GM19328 (cell line): ENCODE measurements around the gene RAB36.

ENCODE experiments used
- ATAC-seq: cut with Tn5 transposase; IDR thresholded peaks from one replicate; pipeline ENCODE4 v1.9.1; 2021; ENCODE audit warnings: mild to moderate bottlenecking, moderate library complexity; ENCODE audit not compliant: unreplicated experiment

Gene RAB36

DNA sequence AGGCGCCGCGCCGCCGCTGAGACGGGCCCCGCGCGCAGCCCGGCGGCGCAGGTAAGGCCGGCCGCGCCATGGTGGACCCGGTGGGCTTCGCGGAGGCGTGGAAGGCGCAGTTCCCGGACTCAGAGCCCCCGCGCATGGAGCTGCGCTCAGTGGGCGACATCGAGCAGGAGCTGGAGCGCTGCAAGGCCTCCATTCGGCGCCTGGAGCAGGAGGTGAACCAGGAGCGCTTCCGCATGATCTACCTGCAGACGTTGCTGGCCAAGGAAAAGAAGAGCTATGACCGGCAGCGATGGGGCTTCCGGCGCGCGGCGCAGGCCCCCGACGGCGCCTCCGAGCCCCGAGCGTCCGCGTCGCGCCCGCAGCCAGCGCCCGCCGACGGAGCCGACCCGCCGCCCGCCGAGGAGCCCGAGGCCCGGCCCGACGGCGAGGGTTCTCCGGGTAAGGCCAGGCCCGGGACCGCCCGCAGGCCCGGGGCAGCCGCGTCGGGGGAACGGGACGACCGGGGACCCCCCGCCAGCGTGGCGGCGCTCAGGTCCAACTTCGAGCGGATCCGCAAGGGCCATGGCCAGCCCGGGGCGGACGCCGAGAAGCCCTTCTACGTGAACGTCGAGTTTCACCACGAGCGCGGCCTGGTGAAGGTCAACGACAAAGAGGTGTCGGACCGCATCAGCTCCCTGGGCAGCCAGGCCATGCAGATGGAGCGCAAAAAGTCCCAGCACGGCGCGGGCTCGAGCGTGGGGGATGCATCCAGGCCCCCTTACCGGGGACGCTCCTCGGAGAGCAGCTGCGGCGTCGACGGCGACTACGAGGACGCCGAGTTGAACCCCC is 35.8 kb downstream of the RAB36 start:
- ATAC-seq = no peak

DNA sequence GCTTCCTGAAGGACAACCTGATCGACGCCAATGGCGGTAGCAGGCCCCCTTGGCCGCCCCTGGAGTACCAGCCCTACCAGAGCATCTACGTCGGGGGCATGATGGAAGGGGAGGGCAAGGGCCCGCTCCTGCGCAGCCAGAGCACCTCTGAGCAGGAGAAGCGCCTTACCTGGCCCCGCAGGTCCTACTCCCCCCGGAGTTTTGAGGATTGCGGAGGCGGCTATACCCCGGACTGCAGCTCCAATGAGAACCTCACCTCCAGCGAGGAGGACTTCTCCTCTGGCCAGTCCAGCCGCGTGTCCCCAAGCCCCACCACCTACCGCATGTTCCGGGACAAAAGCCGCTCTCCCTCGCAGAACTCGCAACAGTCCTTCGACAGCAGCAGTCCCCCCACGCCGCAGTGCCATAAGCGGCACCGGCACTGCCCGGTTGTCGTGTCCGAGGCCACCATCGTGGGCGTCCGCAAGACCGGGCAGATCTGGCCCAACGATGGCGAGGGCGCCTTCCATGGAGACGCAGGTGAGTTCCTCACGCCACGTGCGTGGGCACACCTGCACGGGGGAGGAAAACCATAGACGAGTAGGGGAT is 36.5 kb downstream of the RAB36 start:
- no peak for ATAC-seq

GRCh38 chr22:23182309-23183060 is 37.2 kb downstream of the RAB36 start:
- ATAC-seq = no peak

DNA sequence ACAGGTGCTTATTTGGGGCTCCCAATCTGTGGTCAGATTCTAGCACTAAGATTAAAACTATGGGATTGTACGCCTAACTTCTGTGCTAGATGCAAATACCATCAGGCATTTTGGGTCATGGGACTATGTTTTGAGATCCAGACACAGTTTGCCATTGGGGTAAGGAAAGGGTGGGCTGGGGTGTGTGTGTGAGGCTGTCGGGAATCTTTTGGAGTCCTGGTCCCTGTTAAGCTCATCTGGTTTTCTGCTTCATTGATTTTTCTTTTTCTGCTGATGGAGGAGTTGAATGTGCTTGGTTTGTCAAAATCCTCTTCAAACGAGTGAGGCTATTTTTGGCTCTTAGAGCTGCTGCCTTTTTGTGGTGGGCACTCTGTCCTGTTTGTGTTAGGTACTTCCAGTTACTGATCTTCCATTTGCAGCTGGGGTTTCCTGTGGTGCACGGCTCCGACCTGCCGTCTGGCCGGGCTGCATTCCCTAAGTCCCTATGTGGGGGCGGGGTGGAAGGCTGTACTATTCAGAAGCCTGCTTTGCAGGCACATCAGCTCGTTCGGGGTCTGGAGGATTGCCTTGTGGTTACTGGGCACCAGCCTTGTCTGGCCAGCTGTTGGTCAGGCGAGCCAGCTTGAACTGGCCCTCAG is 37.9 kb downstream of the RAB36 start:
- ATAC-seq = no peak

DNA sequence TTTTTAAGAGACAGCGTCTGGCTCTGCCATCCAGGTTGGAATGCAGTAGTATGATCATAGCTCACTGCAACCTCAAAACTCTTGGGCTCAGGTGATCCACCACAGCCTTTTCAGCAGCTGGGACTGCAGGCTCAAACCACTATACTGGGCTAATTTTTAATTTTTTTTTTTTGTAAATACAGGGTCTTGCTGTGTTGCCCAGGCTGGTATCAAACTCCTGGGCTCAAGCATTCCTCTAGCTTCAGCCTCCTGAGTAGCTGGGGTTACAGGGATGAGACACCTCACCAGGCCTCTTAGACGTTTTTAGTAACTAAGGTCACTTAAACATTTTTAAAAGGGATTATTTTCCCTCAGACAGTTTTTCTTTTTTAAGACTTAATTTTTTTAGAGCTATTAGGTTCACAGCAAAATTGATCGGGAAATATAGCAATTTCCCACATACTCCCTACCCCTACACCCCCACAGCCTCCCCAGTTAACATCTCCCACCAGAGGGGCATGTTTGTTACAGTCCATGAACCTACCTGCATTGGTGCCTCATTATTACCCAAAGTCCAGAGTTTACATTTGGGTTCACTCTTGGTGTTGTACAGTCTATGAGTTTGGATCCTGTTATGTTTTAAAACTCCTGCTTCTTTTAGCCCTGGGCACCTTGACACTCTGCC is 39.0 kb downstream of the RAB36 start:
- no peak for ATAC-seq

DNA sequence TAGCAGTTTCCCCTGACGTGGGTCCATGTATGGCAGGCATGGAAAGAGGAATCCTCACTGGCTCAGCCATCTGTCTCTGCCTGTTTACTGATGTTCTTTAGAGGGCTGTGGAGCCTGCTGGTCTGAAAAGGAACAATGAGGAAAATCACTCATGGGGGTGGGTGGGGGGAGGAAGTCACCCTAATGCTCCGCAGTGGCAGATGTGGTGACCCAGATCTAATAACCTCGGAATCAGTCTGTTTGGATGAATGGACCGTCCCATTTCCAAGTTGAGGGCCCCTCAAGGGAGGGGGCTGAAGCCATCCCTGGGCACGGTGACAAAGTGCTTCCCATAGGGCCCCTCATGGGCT is 39.5 kb downstream of the RAB36 start:
- no peak for ATAC-seq

GRCh38 chr22:23187211-23187610 is 41.9 kb downstream of the RAB36 start:
- no peak for ATAC-seq

DNA sequence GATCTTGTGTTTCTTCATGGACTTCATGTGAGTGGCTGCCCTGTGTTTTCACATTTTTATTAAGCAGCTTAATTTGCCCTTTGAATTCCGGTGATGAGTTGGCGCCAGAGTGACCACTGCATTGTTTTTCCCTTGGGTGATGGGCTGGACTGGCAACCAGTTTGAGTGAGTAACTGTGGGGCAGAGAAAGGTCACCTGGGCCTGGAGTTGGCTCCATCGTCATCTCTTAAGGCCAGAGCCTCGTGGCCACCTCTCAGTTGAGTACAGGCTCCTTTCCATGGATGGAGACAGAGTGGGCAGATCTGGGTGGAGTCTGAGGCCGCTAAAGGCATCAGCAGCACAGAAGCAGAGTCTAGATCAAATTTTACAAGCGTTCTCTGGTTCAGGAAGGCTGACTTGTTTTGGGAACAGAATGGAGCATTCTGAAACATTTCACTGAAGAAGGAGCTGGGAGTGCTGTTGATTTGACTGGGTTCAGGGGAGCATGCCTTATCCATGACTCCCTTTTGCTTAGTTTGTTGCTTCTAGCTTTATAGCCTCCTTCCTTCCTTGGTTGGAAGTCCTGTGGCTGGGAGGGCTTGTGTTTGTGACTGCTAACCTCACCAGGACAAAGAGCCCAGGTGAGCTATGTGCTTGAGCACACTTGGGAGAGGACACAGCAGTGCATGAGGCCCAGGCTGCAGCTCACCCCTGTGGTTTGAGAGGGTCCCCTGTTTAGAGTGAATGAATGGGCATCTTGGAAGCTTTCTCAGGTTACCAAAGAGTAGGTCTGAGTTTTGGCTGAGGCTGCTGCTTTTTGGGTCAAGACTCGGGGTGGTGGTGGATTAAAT is 42.8 kb downstream of the RAB36 start:
- ATAC-seq = no peak

GRCh38 chr22:23190526-23190925 is 45.2 kb downstream of the RAB36 start:
- ATAC-seq = no peak

- ATAC-seq = no peak
These were observed 46.9 kb downstream of the RAB36 start for GRCh38 chr22:23192133-23192532.

GRCh38 chr22:23192558-23192957 is 47.3 kb downstream of the RAB36 start:
- ATAC-seq = no peak

GRCh38 chr22:23193196-23193827 is 48.0 kb downstream of the RAB36 start:
- no peak for ATAC-seq

DNA sequence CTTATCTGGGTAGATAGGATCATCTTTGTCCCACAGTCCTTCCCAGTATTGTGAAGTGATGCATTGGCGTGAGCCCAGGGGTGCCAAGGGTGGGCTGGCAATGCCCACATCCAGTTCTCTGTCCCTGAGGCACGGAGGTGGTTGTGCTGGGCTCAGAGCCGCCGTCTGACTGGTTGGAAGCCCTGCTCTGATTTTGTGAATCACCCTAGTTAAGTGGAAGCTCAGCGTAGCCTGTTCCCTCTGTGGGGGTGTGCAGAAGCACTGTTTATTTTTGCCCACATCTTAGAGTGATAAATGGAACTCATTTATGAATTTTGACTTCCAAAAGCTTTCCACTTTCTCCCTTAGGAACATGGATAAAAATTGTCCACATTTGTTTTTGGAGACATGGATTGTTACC is 48.6 kb downstream of the RAB36 start:
- no peak for ATAC-seq

DNA sequence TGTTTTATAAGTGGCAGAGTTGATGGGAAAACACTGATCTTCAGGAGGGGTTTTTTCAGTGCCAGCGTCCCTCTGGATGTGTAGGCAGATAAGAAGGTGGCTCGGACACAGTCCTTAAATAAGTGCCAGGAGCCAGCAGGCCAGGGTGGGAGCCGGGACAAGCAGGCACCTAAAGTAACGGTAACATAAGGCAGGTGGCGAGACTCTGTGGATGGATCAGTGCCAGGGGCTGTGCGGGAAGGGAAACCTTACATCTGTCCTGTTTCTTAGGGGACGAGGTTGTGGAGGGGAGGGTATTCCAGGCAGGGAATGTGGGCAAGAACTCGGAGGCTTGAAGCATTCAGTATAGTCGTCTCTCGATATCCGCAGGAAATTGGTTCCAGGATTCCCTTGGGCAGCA is 50.9 kb downstream of the RAB36 start:
- ATAC-seq = no peak

DNA sequence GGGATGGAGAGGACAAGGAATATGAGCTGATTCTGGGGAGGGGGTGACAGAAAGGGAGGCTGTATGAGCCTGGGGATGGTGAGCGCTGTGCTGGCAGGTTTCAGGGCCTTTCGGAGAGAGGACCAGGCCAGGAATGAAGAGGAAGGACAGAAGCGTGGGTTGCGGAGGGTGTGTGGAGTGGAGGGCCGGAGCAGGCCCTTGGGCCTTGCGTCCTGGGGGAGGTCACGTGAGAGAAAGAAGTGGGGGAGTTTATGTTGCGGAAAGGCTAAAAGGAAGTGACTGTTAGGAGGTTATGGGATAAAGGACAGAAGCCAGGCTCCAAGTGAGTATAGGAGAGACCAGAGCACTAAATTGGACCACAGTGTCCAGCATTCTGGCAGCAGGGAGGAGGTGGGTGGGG is 52.6 kb downstream of the RAB36 start:
- ATAC-seq = no peak

DNA sequence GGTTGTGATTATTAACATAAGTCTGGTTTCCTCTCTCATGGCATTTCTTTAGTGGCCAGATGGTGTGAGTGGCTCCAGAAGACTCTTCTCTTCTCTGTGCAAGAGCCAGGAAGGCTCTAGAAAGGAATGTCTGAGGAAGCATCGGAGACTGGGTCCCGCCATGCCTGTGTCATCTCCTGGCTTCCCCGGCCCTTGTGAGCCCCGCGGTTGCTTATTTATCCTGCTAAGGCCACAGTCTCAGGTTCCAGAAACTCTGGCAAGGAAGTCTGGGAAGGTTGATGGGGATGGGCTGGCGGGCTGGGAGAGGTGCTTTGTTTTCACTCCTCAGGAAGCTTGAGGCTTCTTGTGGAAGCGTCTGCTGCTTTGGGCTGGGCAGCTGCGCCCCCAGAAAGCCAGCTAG is 53.9 kb downstream of the RAB36 start:
- no peak for ATAC-seq

DNA sequence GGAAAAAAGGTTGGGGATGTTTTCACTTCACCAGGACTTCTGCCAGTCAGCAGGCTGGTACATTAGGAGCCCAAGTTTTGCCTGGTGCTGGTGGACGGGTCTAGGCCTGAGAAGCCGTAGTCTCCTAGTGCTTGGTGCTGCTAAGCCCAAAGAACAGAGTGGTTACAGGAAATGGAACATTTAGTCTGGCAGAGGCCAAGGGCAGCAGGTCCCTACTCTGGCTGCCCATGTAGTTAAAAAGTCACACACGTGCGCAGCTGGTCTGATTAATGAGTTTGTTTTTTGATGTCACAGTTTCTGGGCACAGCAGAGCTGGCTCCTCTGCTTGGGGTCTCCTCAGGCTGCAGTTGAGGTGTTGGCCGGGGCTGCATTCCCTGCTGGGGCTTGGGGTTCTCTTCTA is 55.6 kb downstream of the RAB36 start:
- ATAC-seq = no peak

DNA sequence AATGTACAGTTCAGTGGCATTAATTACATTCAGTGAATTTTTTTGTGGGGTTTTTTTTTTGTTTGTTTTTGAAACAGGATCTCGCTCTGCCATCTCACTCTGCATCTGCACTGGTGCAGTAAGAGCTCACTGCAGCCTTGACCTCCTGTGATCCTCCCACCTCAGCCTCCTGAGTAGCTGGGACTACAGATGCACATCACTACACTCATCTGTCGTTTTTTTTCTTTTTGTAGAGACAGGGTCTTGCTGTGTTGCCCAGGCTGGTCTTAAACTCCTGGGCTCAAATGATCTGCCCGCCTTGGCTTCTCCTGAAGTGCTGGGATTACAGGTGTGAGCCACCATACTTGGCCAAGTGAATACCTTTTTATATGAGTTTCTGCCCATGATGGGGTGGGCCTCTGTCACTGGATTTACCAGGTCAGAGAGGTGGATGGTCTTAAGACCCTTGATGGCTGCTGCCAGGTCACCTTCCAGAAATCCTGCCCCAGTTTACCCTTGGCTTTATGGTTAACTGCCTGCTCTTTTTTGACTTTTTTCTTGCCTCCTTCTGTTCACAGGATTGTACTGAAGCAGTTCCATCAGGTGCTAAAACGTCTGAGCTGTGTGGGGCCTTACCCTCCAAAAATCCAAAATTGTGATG is 57.7 kb downstream of the RAB36 start:
- no peak for ATAC-seq

DNA sequence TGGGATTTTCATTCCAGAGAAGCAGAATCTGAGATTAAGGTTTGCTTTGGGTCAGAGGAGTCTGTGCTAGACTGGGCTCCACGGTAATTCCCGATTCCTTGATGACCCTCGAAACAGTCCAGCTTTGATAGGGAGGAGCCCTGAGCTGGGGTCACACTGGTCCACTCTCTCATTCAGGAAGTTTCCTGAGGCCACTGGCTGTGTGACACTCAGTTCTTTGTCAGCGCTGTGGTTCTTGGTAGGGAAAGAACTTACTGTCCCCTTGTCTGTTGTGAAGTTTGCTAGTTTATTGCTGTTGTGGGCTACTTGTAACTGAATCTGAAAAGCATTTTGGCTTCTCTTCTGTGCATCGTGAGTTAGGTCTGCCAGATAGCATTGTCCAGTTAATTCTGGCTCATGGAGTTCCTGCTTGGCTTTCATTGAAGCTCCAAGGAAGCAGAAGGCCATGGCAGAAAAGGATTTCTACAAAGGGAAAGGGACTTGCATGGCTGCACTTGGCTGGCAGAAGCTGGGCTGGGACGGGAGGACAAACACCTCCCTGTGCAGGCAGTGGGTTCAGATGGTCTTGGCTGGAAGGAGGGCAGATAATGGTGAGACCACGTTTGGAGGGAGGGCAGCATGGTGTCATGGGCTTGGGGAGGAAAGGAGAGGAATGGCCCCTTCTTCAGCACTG is 58.3 kb downstream of the RAB36 start:
- ATAC-seq = no peak
